HepG2 (cell line): ENCODE data around the gene NYNRIN. TPM values are rescaled to one million over a fixed set of nuclear protein-coding genes. Genes with fewer than 3 reads are reported as not detected.

ENCODE experiments used
- ATAC-seq: fragments of 200-7000 bp; cut with Tn5 transposase; 3 replicates; pipeline ENCODE4 v1.9.1; 2020; ENCODE audit warnings: mild to moderate bottlenecking, moderate library complexity
- BruUV-seq: library from RNA; stranded (reverse); fragments of 400-500 nt; replicated peaks from 2 replicates; lab custom pipeline; 2021; lab: Mats Ljungman, UMichigan
- CTCF ChIA-PET: fragments of 300-600 bp; formaldehyde crosslinking; extraction: SDS; loops from one replicate; lab custom pipeline; 2021; ENCODE audit warnings: low total read pairs, inconsistent platforms, low intra/inter-chr PET ratio; lab: Yijun Ruan, JAX
- POLR2A ChIA-PET: fragments of 350-600 bp; sonication (Branson Sonifier 250); formaldehyde crosslinking; loops from one replicate; lab custom pipeline; 2020; ENCODE audit warnings: antibody characterized with exemption, inconsistent platforms; lab: Yijun Ruan, JAX
- DNase-seq: peaks from one replicate; pipeline ENCODE4 v3.0.0-alpha.2; 2015; ENCODE audit warnings: low spot score
- FAIRE-seq: peaks from 3 replicates; lab custom pipeline; 2011; peaks lifted over from hg19 to GRCh38; lab: Jason Lieb, UNC
- H2AFZ ChIP-seq: one replicate; pipeline ENCODE4 v1.6.1; 2011; ENCODE audit warnings: low read length, inconsistent platforms
- H3K27ac ChIP-seq: fragments of 300-600 bp; 3 replicates; pipeline ENCODE4 v1.8.0; 2011; ENCODE audit warnings: mixed run types, mild to moderate bottlenecking, mixed read lengths, low read length, inconsistent platforms; ENCODE audit not compliant: insufficient read depth; ENCODE audit errors: extremely low read length
- H3K27me3 ChIP-seq, 2 experiments: fragments of 200-600 bp in 1 of 2; 2 replicates in 1 of 2; 3 replicates in 1 of 2; pipeline versions ENCODE4 v1.6.0 to v1.8.0; 2011; ENCODE audit warnings: low read length in 2 of 2, mild to moderate bottlenecking in 2 of 2, moderate library complexity in 2 of 2, inconsistent platforms in 1 of 2; ENCODE audit not compliant: insufficient read depth in 2 of 2, control insufficient read depth in 1 of 2
- H3K36me3 ChIP-seq, 2 experiments: fragments of 200-600 bp in 1 of 2; replicated peaks in 1 of 2; 2 replicates in 1 of 2; 3 replicates in 1 of 2; pipeline versions ENCODE4 v1.5.1 to v1.8.0; 2011; ENCODE audit warnings: low read length in 2 of 2, inconsistent platforms in 1 of 2; ENCODE audit not compliant: insufficient read depth in 2 of 2, control insufficient read depth in 1 of 2
- H3K4me1 ChIP-seq: 2 replicates; pipeline ENCODE4 v1.5.1; 2012; ENCODE audit warnings: low read length, inconsistent platforms; ENCODE audit not compliant: insufficient read depth
- H3K4me2 ChIP-seq: 2 replicates; pipeline ENCODE4 v1.6.0; 2011; ENCODE audit warnings: low read depth, low read length, inconsistent platforms
- H3K4me3 ChIP-seq, 3 experiments: fragments of 200-600 bp in 1 of 3; sonication (generic), shearing (Covaris generic) in 1 of 3; replicated peaks in 1 of 3; 2 replicates each; pipeline ENCODE4 v1.5.1; 2011 to 2016; ENCODE audit warnings: low read length in 3 of 3, inconsistent platforms in 2 of 3, low read depth in 2 of 3, mild to moderate bottlenecking in 2 of 3, control low read depth in 1 of 3, mixed read lengths in 1 of 3; ENCODE audit not compliant: insufficient read depth in 1 of 3
- H3K79me2 ChIP-seq: one replicate; pipeline ENCODE4 v1.6.1; 2011; ENCODE audit warnings: low read length, inconsistent platforms; ENCODE audit not compliant: insufficient read depth
- H3K9ac ChIP-seq: 2 replicates; pipeline ENCODE4 v1.6.0; 2011; ENCODE audit warnings: mild to moderate bottlenecking, low read depth, low read length, inconsistent platforms; ENCODE audit not compliant: insufficient read depth
- H3K9me3 ChIP-seq: 2 replicates; pipeline ENCODE4 v1.5.1; 2012; ENCODE audit warnings: mild to moderate bottlenecking, low read length
- H4K20me1 ChIP-seq: 2 replicates; pipeline ENCODE4 v1.6.0; 2011; ENCODE audit warnings: inconsistent platforms, mild to moderate bottlenecking, low read length, moderate library complexity; ENCODE audit not compliant: insufficient read depth
- CREB1 ChIP-seq, 2 experiments: fragments of 450-650 bp in 1 of 2; IDR thresholded peaks; 2 replicates each; pipeline ENCODE4 v1.6.1; 2016 to 2017; ENCODE audit warnings: control low read depth in 1 of 2, mild to moderate bottlenecking in 1 of 2, missing compliant biosample characterization in 1 of 2, missing genetic modification characterization in 1 of 2
- GPN1 ChIP-seq: sonication (generic); formaldehyde crosslinking; IDR thresholded peaks from 2 replicates; pipeline ENCODE4 v1.5.1; 2020; ENCODE audit warnings: missing genetic modification reagents, borderline replicate concordance
- MAFK ChIP-seq, 2 experiments: IDR thresholded peaks in 1 of 2; conservative IDR thresholded peaks in 1 of 2; 2 replicates each; pipeline ENCODE4 v1.6.1; 2011; ENCODE audit warnings: improper control_type of control experiment in 2 of 2, low read length in 2 of 2
- PAX8 ChIP-seq: sonication (generic); formaldehyde crosslinking; IDR thresholded peaks from 2 replicates; pipeline ENCODE4 v1.8.0; 2022; ENCODE audit warnings: mild to moderate bottlenecking, missing genetic modification reagents, borderline replicate concordance
- ZBTB26 ChIP-seq: IDR thresholded peaks from 2 replicates; pipeline ENCODE4 v1.6.1; 2016; ENCODE audit warnings: missing compliant biosample characterization, missing genetic modification reagents, borderline replicate concordance
- ZNF562 ChIP-seq: sonication (generic); formaldehyde crosslinking; IDR thresholded peaks from 2 replicates; pipeline ENCODE4 v1.8.0; 2022; ENCODE audit warnings: missing genetic modification reagents, borderline replicate concordance
- WGBS: methylation state at CpG from one replicate; pipeline ENCODE4 v1.1.6; 2017; ENCODE audit warnings: low lambda C conversion rate; 5-methylcytosine and 5-hydroxymethylcytosine counted together
- in situ Hi-C: cut with HindIII; loops from 2 replicates; pipeline ENCODE4 v1.10.0; 2017; ENCODE audit warnings: low pct_unique_long_range_greater_than_20kb; ENCODE audit not compliant: extremely low pct_ligation_motif_present
- intact Hi-C: fragments of 100-400 bp; cut with micrococcal nuclease; formaldehyde crosslinking; loops from one replicate; pipeline ENCODE4 v1.10.0; 2022; ENCODE audit not compliant: unreplicated experiment
- polyA plus RNA-seq, 8 experiments: library from polyadenylated mRNA; depleted of rRNA in 3 of 8; stranded (reverse) in 7 of 8; unstranded in 1 of 8; fragments of >200 nt; fragmentation: Illumina TruSeq in 4 of 8; extraction: Trizol in 4 of 8; gene quantifications; 2 replicates each; pipeline versions ENCODE4 v1.2.1 to v1.2.3, GENCODE V29; 2011 to 2016; ENCODE audit warnings: low read depth in 4 of 8, missing spikeins in 1 of 8, mixed read lengths in 1 of 8; ENCODE audit not compliant: insufficient read depth in 1 of 8
- total RNA-seq, 5 experiments: library from RNA; depleted of rRNA; stranded (reverse); fragments of >200 nt; fragmentation: Illumina TruSeq; extraction: Trizol; gene quantifications; 2 replicates each; pipeline ENCODE4 v1.2.3, GENCODE V29; 2016; ENCODE audit warnings: low read depth in 1 of 5

Gene NYNRIN
- total and polyA plus RNA-seq, 2 of the 13 experiments (the other 11 are each of a cell fraction or from before 2014, with no cell fraction given) = 0.63 to 1.1 TPM

GRCh38 chr14:24461336-24461735 is 62.5 kb downstream of the NYNRIN start:
- Histone ChIP-seq H3K4me2 (no peak overlapping the region), H3K4me3 (no peak overlapping the region), H3K4me1 (no peaks in the 10 kb centered on the region), H3K79me2 (no peaks in the 10 kb centered on the region), H3K27ac (no peak overlapping the region), H2AFZ (no peak overlapping the region), H3K36me3 (peaks cover 4 to 5% of the 10 kb centered on the region in 2 experiments; a peak in 2 of 5 replicates), H3K27me3 (no peaks in the 10 kb centered on the region), H3K9ac (no peak overlapping the region), H4K20me1 (no peaks in the 10 kb centered on the region), H3K9me3 (no peaks in the 10 kb centered on the region)
- no peak for ATAC-seq
- DNase-seq = no peak
- no TSS peak for BruUV-seq
- no peak for TF ChIP-seq ZBTB26 (CRISPR knock-in tag)
- peak in 1 of 2 experiments; percentile 29; a peak in 1 of 4 replicates for TF ChIP-seq MAFK (conservative IDR thresholded peaks at IDR 0.05 in 1 of 2, IDR thresholded peaks at IDR 0.05 in 1 of 2; ENCODE audit: low read length in 2 of 2)
- ChIA-PET CTCF (no interaction called here), POLR2A (interaction anchor here (0.8 kb wide), 1 partner anchor 19 kb away, joined by 4 read pairs; no protein-coding TSS in a partner anchor)
- in situ Hi-C loops (no loop called here), intact Hi-C loops (no loop called here)
- no peak for FAIRE-seq

GRCh38 chr14:24463017-24463883 is 64.4 kb downstream of the NYNRIN start:
- in situ Hi-C loops (no loop called here), intact Hi-C loops (no loop called here)
- no peaks in the 10 kb centered on the region for H3K79me2 ChIP-seq
- H2AFZ ChIP-seq = no peak overlapping the region
- H3K4me1 ChIP-seq = no peaks in the 10 kb centered on the region
- ChIA-PET CTCF (no interaction called here), POLR2A (no interaction called here)
- 32% methylated on average over 5 of the region's 5 CpGs for WGBS
- H4K20me1 ChIP-seq = no peaks in the 10 kb centered on the region
- H3K4me3 ChIP-seq = no peak overlapping the region
- FAIRE-seq (no peak), ATAC-seq (no peak), DNase-seq (no peak)
- no peak overlapping the region for H3K27ac ChIP-seq
- H3K27me3 ChIP-seq = no peaks in the 10 kb centered on the region
- H3K4me2 ChIP-seq = no peak overlapping the region
- H3K36me3 ChIP-seq = peaks cover 2 to 5% of the 10 kb centered on the region in 2 experiments; a peak in 2 of 5 replicates
- TF ChIP-seq CREB1 (IDR thresholded peaks at IDR 0.05) (peak; percentile 68), CREB1 (CRISPR knock-in tag; IDR thresholded peaks at IDR 0.05) (no peak), GPN1 (CRISPR knock-in tag) (no peak), ZNF562 (no peak), PAX8 (CRISPR knock-in tag) (no peak)
- no peak overlapping the region for H3K9ac ChIP-seq
- no TSS peak for BruUV-seq
- no peaks in the 10 kb centered on the region for H3K9me3 ChIP-seq
